Endothelial cell of umbilical vein (primary cell): ENCODE measurements around the gene INPP5A.

Source experiments
- CTCF ChIP-seq, 2 donors: IDR thresholded peaks; 1 replicate in 1 of 2; 2 replicates in 1 of 2; pipeline ENCODE4 v1.5.1; 2011; ENCODE audit warnings: low read length in 2 of 2, mild to moderate bottlenecking in 2 of 2, moderate library complexity in 2 of 2, control low read depth in 1 of 2, inconsistent platforms in 1 of 2, low read depth in 1 of 2; ENCODE audit not compliant: insufficient read depth in 1 of 2; ENCODE audit errors: extremely low read depth in 1 of 2
- MAX ChIP-seq: IDR thresholded peaks from 2 replicates; pipeline ENCODE4 v1.6.1; 2011; ENCODE audit not compliant: insufficient read depth, insufficient read length
- POLR2A ChIP-seq: IDR thresholded peaks from 2 replicates; pipeline ENCODE4 v1.6.1; 2012; ENCODE audit warnings: low read depth, mild to moderate bottlenecking, control low read depth, low read length

GRCh38 chr10:132652446-132652845, 114.9 kb downstream of the INPP5A start:
- TF ChIP-seq CTCF (IDR thresholded peaks at IDR 0.05; ENCODE audit: extremely low read depth in 1 of 2, insufficient read depth in 1 of 2, low read depth in 1 of 2, low read length in 2 of 2) = no peak
- no peak for TF ChIP-seq POLR2A
- no peak for TF ChIP-seq MAX
